Stomach (tissue), 9 donors: Measurements from ENCODE around the gene DNTT. TPM values are rescaled to one million over a fixed set of nuclear protein-coding genes. Genes with fewer than 3 reads are reported as not detected.
A peak's percentile ranks its signal among the peaks of the same experiment; 100 is the strongest.

Experiments
- DNase-seq, 2 donors: peaks; one replicate each; pipeline versions ENCODE4 v3.0.0 to v3.0.0-alpha.2; 2013 to 2019
- H3K27ac ChIP-seq, 5 donors: fragments of 200-600 bp in 4 of 5; sonication (generic) in 4 of 5; one replicate each; pipeline ENCODE4 v1.5.1; 2013 to 2019; ENCODE audit warnings: mild to moderate bottlenecking in 1 of 5, moderate library complexity in 1 of 5
- H3K27me3 ChIP-seq, 3 donors: fragments of 200-600 bp; sonication (generic); one replicate each; pipeline ENCODE4 v1.5.1; 2017 to 2019; ENCODE audit warnings: mixed run types in 1 of 3
- H3K36me3 ChIP-seq, 4 donors: fragments of 200-600 bp; sonication (generic); 1 replicate in 3 of 4; 2 replicates in 1 of 4; pipeline ENCODE4 v1.5.1; 2016 to 2019
- H3K4me1 ChIP-seq, 4 donors: fragments of 200-600 bp; sonication (generic); one replicate each; pipeline ENCODE4 v1.5.1; 2016 to 2019
- H3K4me3 ChIP-seq, 4 donors: fragments of 200-600 bp; sonication (generic) in 3 of 4; one replicate each; pipeline ENCODE4 v1.5.1; 2016 to 2019; ENCODE audit warnings: mild to moderate bottlenecking in 1 of 4
- H3K9me3 ChIP-seq, 4 donors: fragments of 200-600 bp; sonication (generic); one replicate each; pipeline ENCODE4 v1.5.1; 2016 to 2019
- EP300 ChIP-seq: sonication (generic); formaldehyde crosslinking; IDR thresholded peaks from one replicate; pipeline ENCODE4 v1.6.1; 2017; ENCODE audit warnings: antibody characterized with exemption
- POLR2A ChIP-seq, 4 donors: fragments of 450-650 bp; IDR thresholded peaks; one replicate each; pipeline ENCODE4 v1.6.1; 2016; ENCODE audit warnings: antibody characterized with exemption in 4 of 4, control low read depth in 2 of 4, mild to moderate bottlenecking in 1 of 4, moderate library complexity in 1 of 4
- POLR2AphosphoS5 ChIP-seq, 3 donors: sonication (generic); formaldehyde crosslinking; IDR thresholded peaks; one replicate each; pipeline ENCODE4 v1.6.1; 2016; ENCODE audit warnings: antibody characterized with exemption in 3 of 3
- WGBS, 5 donors: extraction: QIAGEN DNeasy Blood & Tissue Kit in 3 of 5; methylation state at CpG; one replicate each; pipeline versions ENCODE4 v1.1.5 to v1.1.7; 2013 to 2018; 5-methylcytosine and 5-hydroxymethylcytosine counted together
- intact Hi-C: fragments of 100-400 bp; cut with DNase I; formaldehyde crosslinking; loops from one replicate; pipeline ENCODE4 v1.15.1; 2023; ENCODE audit warnings: low total_unique reads
- polyA plus RNA-seq, 3 donors: library from polyadenylated mRNA; stranded (reverse); fragments of 200-250 nt; gene quantifications; one replicate each; pipeline ENCODE4 v1.2.3, GENCODE V29; 2013
- total RNA-seq, 5 donors: library from RNA; depleted of rRNA; stranded (reverse); fragments of >200 nt; gene quantifications; one replicate each; pipeline versions ENCODE4 v1.1.0 to v1.2.3, GENCODE V29; 2014 to 2016
- TF ChIP-seq, protein P1 (sequence below), 7 experiments: fragments of 450-650 bp in 4 of 7; fragments of 200-600 bp in 3 of 7; sonication (generic) in 3 of 7; IDR thresholded peaks; one replicate each; pipeline ENCODE4 v1.5.1; 2016 to 2019; ENCODE audit warnings: antibody characterized with exemption in 7 of 7, control low read depth in 2 of 7, mild to moderate bottlenecking in 1 of 7
- donor health status: healthy with polysubstance abuse.
- donor health status: Bipolar disorder and iron deficiency.
- donor health status: healthy.

DNTT gene
- total and polyA plus RNA-seq, 8 donors = not detected

DNA sequence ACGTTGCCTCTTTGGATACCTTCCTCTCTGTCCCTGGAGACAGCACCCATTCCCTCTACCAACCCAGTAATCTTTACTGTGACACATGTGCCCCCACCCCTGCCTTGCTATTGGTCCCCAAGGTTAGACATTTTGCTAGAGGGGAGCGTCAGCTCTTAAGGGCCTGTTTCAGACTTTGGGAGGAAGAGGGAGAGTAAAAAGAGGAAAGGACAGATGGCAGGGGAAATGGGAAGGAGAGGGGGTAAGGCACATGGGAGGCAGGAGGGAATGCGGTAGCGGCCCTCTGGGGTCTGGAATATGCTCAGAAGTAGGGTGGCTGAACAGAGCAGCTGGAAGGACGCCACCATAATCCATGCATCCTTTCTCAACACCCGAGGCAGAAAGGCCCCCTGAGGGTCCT is 45.1 kb upstream of the DNTT start:
- H3K4me1 ChIP-seq = peaks cover 7 to 52% (median 16%) of the 10 kb centered on the region in 4 donors
- 61 to 83% (median 77%) methylated on average over 6 of the region's 6 CpGs for WGBS, 5 donors
- DNase-seq = no peak
- intact Hi-C loops = no loop called here
- peak overlapping the region in 1 of 5 donors; percentile 40 for H3K27ac ChIP-seq
- H3K9me3 ChIP-seq = no peaks in the 10 kb centered on the region
- H3K27me3 ChIP-seq = no peaks in the 10 kb centered on the region
- TF ChIP-seq EP300 = no peak
- no peak for TF ChIP-seq POLR2AphosphoS5 (IDR thresholded peaks at IDR 0.05)
- TF ChIP-seq POLR2A (IDR thresholded peaks at IDR 0.05) = no peak
- TF ChIP-seq, protein P1, sequence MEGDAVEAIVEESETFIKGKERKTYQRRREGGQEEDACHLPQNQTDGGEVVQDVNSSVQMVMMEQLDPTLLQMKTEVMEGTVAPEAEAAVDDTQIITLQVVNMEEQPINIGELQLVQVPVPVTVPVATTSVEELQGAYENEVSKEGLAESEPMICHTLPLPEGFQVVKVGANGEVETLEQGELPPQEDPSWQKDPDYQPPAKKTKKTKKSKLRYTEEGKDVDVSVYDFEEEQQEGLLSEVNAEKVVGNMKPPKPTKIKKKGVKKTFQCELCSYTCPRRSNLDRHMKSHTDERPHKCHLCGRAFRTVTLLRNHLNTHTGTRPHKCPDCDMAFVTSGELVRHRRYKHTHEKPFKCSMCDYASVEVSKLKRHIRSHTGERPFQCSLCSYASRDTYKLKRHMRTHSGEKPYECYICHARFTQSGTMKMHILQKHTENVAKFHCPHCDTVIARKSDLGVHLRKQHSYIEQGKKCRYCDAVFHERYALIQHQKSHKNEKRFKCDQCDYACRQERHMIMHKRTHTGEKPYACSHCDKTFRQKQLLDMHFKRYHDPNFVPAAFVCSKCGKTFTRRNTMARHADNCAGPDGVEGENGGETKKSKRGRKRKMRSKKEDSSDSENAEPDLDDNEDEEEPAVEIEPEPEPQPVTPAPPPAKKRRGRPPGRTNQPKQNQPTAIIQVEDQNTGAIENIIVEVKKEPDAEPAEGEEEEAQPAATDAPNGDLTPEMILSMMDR (IDR thresholded peaks at IDR 0.05) = no peak
- H3K36me3 ChIP-seq = no peaks in the 10 kb centered on the region
- no peak overlapping the region for H3K4me3 ChIP-seq

DNA sequence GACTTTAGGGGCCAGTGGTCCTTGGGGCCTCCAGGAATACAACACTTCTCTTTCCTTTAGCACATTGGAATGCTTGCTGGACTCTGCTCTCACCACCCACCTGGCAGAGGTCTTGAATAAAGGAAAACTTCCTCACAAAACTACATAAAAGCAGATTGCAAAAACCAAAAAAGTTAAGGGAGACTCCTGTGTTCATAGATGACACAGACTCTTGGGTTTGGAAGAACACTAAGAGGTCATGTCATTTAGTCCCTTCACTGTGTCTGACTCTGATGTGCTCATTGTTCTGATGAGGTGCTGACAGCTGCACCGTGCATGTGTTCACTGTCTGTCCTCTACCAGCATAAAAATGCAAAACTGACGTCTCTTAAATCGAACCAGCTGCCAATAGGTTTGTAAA is 44.2 kb upstream of the DNTT start:
- DNase-seq = no peak
- WGBS, 5 donors = 38 to 60% (median 55%) methylated on average over 3 of the region's 3 CpGs
- Histone ChIP-seq H3K36me3 (no peaks in the 10 kb centered on the region), H3K9me3 (no peaks in the 10 kb centered on the region), H3K27ac (peak overlapping the region in 3 of 5 donors; percentile 4 to 57 (median 24)), H3K4me1 (peaks cover 7 to 54% (median 16%) of the 10 kb centered on the region in 4 donors), H3K4me3 (no peak overlapping the region), H3K27me3 (no peaks in the 10 kb centered on the region)
- TF ChIP-seq, protein P1 (IDR thresholded peaks at IDR 0.05) = no peak
- TF ChIP-seq POLR2AphosphoS5 (IDR thresholded peaks at IDR 0.05) (no peak), POLR2A (IDR thresholded peaks at IDR 0.05) (no peak), EP300 (no peak)
- intact Hi-C loops = no loop called here

DNA sequence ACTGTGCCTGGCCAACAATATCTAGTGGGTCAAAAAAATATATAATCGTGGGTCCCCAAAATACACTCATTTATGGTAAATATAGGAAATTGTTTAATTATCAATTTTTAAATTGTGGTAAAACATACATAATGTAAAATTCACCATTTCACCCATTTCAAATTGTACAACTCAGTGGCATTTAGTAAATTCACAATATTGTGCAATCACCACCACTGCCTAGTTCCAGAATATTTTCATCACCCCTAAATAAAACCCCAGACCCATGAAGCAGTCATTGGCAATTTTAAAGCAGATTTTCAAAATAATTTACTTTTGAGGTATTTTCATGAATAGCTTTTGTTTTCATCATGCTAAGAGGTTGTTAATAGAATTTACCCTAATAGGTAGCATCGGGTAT is 43.1 kb upstream of the DNTT start:
- no peaks in the 10 kb centered on the region for H3K27me3 ChIP-seq
- H3K9me3 ChIP-seq = no peaks in the 10 kb centered on the region
- H3K27ac ChIP-seq = peak overlapping the region in 1 of 5 donors; percentile 52
- no peak for TF ChIP-seq POLR2A (IDR thresholded peaks at IDR 0.05)
- no peak for TF ChIP-seq POLR2AphosphoS5 (IDR thresholded peaks at IDR 0.05)
- TF ChIP-seq EP300 = no peak
- TF ChIP-seq, protein P1 (IDR thresholded peaks at IDR 0.05) = no peak
- no peaks in the 10 kb centered on the region for H3K36me3 ChIP-seq
- H3K4me3 ChIP-seq = no peak overlapping the region
- peaks cover 7 to 56% (median 17%) of the 10 kb centered on the region in 4 donors for H3K4me1 ChIP-seq
- DNase-seq = no peak
- intact Hi-C loops = no loop called here
- WGBS, 5 donors = 75 to 84% (median 77%) methylated on average over 2 of the region's 2 CpGs

DNA sequence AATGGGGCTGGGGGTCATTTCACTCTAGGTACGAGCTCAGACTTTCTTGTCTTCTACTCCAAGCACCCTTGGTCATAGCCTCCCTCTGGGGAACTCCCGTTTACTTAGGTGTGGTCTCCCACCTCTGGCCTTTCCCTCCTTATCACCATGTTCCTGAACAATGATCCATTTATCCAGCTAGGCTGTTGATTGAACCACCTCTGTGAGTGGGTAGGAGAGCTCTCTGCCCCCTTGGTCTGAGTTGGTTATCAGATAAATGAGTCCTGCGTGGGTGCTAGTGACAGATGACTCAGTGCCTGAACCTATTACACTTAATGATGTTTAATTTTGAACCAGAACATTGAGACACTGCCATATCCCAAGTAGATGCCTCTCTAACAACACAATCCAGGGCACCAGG is 42.3 kb upstream of the DNTT start:
- no peaks in the 10 kb centered on the region for H3K27me3 ChIP-seq
- 28 to 44% (median 42%) methylated on average over 3 of the region's 3 CpGs for WGBS, 5 donors
- H3K4me1 ChIP-seq = peaks cover 7 to 64% (median 21%) of the 10 kb centered on the region in 4 donors
- TF ChIP-seq EP300 = no peak
- TF ChIP-seq POLR2AphosphoS5 (IDR thresholded peaks at IDR 0.05) = peak in 1 of 3 donors; percentile 92
- DNase-seq = peak; percentile 41 to 88
- H3K27ac ChIP-seq = peak overlapping the region in 4 of 5 donors; percentile 29 to 62 (median 41)
- intact Hi-C loops = no loop called here
- no peak overlapping the region for H3K4me3 ChIP-seq
- no peaks in the 10 kb centered on the region for H3K9me3 ChIP-seq
- H3K36me3 ChIP-seq = no peaks in the 10 kb centered on the region

DNA sequence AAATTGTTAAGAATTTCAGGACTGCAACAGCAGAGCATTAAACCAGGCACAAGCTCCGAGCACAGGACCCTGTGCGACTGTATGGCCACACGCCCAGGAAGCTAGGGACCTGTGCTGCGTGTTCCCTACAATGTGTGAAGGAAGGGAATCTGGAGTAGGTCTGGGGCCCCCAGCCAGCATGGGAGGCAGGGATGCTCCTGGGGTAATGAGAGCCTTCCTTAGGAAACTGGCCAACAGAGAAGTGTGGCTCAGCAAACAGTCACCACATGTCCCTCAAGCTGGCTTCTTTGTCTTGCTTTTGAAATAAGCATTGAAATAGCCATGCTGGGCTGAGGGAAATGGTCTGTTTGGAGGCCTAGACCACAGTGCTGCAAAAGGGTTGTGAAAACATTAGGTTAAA is 41.1 kb upstream of the DNTT start:
- WGBS, 5 donors = 50 to 73% (median 65%) methylated on average over 4 of the region's 4 CpGs
- no peaks in the 10 kb centered on the region for H3K27me3 ChIP-seq
- H3K4me3 ChIP-seq = no peak overlapping the region
- intact Hi-C loops = no loop called here
- H3K27ac ChIP-seq = peak overlapping the region in 4 of 5 donors; percentile 18 to 62 (median 40)
- H3K4me1 ChIP-seq = peaks cover 3 to 63% (median 25%) of the 10 kb centered on the region in 4 donors
- no peaks in the 10 kb centered on the region for H3K36me3 ChIP-seq
- H3K9me3 ChIP-seq = no peaks in the 10 kb centered on the region
- no peak for DNase-seq
- TF ChIP-seq, protein P1 (IDR thresholded peaks at IDR 0.05) = no peak
- no peak for TF ChIP-seq POLR2A (IDR thresholded peaks at IDR 0.05)
- no peak for TF ChIP-seq EP300
- TF ChIP-seq POLR2AphosphoS5 (IDR thresholded peaks at IDR 0.05) = no peak
